HepG2 (cell line): ENCODE results near the gene RDH12. TPM values are rescaled to one million over a fixed set of nuclear protein-coding genes. Genes with fewer than 3 reads are reported as not detected.

Experiments used
- AHR ChIP-seq: IDR thresholded peaks from 2 replicates; pipeline ENCODE4 v1.6.1; 2018; ENCODE audit warnings: missing genetic modification reagents, missing compliant biosample characterization
- CREM ChIP-seq, 2 experiments: sonication (generic) in 1 of 2; formaldehyde crosslinking in 1 of 2; IDR thresholded peaks; 2 replicates each; pipeline versions ENCODE4 v1.4.0 to v1.6.1; 2016 to 2020; ENCODE audit warnings: antibody characterized with exemption in 1 of 2, mild to moderate bottlenecking in 1 of 2, missing genetic modification reagents in 1 of 2
- FOXC1 ChIP-seq: sonication (generic); formaldehyde crosslinking; IDR thresholded peaks from 2 replicates; pipeline ENCODE4 v1.8.0; 2022; ENCODE audit warnings: mild to moderate bottlenecking, missing genetic modification reagents, borderline replicate concordance
- MIER2 ChIP-seq: IDR thresholded peaks from 2 replicates; pipeline ENCODE4 v1.6.1; 2016; ENCODE audit warnings: missing biosample characterization, missing genetic modification reagents
- MTA3 ChIP-seq: sonication (generic); formaldehyde crosslinking; IDR thresholded peaks from 2 replicates; pipeline ENCODE4 v1.4.0; 2020; ENCODE audit warnings: missing genetic modification reagents
- PLSCR1 ChIP-seq: sonication (generic); formaldehyde crosslinking; IDR thresholded peaks from 2 replicates; pipeline ENCODE4 v1.5.0; 2020; ENCODE audit warnings: missing genetic modification reagents, mild to moderate bottlenecking, borderline replicate concordance
- SMARCE1 ChIP-seq: fragments of 450-650 bp; IDR thresholded peaks from 2 replicates; pipeline ENCODE4 v1.6.1; 2017; ENCODE audit warnings: borderline replicate concordance
- SP2 ChIP-seq: sonication (generic); formaldehyde crosslinking; IDR thresholded peaks from 2 replicates; pipeline ENCODE4 v1.5.1; 2020; ENCODE audit warnings: mild to moderate bottlenecking, missing genetic modification reagents
- TBP ChIP-seq: sonication (generic); formaldehyde crosslinking; IDR thresholded peaks from 2 replicates; pipeline ENCODE4 v1.5.0; 2020; ENCODE audit warnings: missing genetic modification reagents
- ZFP36L2 ChIP-seq: sonication (generic); formaldehyde crosslinking; IDR thresholded peaks from 2 replicates; pipeline ENCODE4 v1.4.0; 2020; ENCODE audit warnings: missing genetic modification reagents
- ZNF296 ChIP-seq: sonication (generic); formaldehyde crosslinking; conservative IDR thresholded peaks from 2 replicates; pipeline ENCODE4 v1.5.0; 2020; ENCODE audit warnings: mild to moderate bottlenecking, missing genetic modification reagents
- ZNF747 ChIP-seq: sonication (generic); formaldehyde crosslinking; IDR thresholded peaks from 2 replicates; pipeline ENCODE4 v1.8.1; 2023; ENCODE audit warnings: missing genetic modification reagents, mild to moderate bottlenecking, borderline replicate concordance
- ZNF749 ChIP-seq: sonication (generic); formaldehyde crosslinking; IDR thresholded peaks from 2 replicates; pipeline ENCODE4 v1.8.0; 2022; ENCODE audit warnings: mild to moderate bottlenecking, missing genetic modification reagents, moderate library complexity, borderline replicate concordance
- ZNF782 ChIP-seq: sonication (generic); formaldehyde crosslinking; IDR thresholded peaks from 2 replicates; pipeline ENCODE4 v1.4.0; 2020; ENCODE audit warnings: missing genetic modification reagents, mild to moderate bottlenecking, borderline replicate concordance
- polyA plus RNA-seq, 8 experiments: library from polyadenylated mRNA; depleted of rRNA in 3 of 8; stranded (reverse) in 7 of 8; unstranded in 1 of 8; fragments of >200 nt; fragmentation: Illumina TruSeq in 4 of 8; extraction: Trizol in 4 of 8; gene quantifications; 2 replicates each; pipeline versions ENCODE4 v1.2.1 to v1.2.3, GENCODE V29; 2011 to 2016; ENCODE audit warnings: low read depth in 4 of 8, missing spikeins in 1 of 8, mixed read lengths in 1 of 8; ENCODE audit not compliant: insufficient read depth in 1 of 8
- total RNA-seq, 5 experiments: library from RNA; depleted of rRNA; stranded (reverse); fragments of >200 nt; fragmentation: Illumina TruSeq; extraction: Trizol; gene quantifications; 2 replicates each; pipeline ENCODE4 v1.2.3, GENCODE V29; 2016; ENCODE audit warnings: low read depth in 1 of 5
- TF ChIP-seq, protein P1 (sequence below): conservative IDR thresholded peaks from 2 replicates; pipeline ENCODE4 v1.6.1; 2018; ENCODE audit warnings: missing genetic modification reagents
- TF ChIP-seq, protein P2 (sequence below): IDR thresholded peaks from 2 replicates; pipeline ENCODE4 v1.6.1; 2018; ENCODE audit warnings: missing genetic modification reagents, mild to moderate bottlenecking, missing compliant biosample characterization
- TF ChIP-seq, protein P3 (sequence below): sonication (generic); formaldehyde crosslinking; IDR thresholded peaks from 2 replicates; pipeline ENCODE4 v1.4.0; 2020; ENCODE audit warnings: missing genetic modification reagents
- TF ChIP-seq, protein P4 (sequence below): sonication (generic); formaldehyde crosslinking; IDR thresholded peaks from 2 replicates; pipeline ENCODE4 v1.4.0; 2020; ENCODE audit warnings: mild to moderate bottlenecking, missing genetic modification reagents, borderline replicate concordance

Gene RDH12
- total and polyA plus RNA-seq, 2 of the 13 experiments (the other 11 are each of a cell fraction or from before 2014, with no cell fraction given) = 1.6 to 2.1 TPM

DNA sequence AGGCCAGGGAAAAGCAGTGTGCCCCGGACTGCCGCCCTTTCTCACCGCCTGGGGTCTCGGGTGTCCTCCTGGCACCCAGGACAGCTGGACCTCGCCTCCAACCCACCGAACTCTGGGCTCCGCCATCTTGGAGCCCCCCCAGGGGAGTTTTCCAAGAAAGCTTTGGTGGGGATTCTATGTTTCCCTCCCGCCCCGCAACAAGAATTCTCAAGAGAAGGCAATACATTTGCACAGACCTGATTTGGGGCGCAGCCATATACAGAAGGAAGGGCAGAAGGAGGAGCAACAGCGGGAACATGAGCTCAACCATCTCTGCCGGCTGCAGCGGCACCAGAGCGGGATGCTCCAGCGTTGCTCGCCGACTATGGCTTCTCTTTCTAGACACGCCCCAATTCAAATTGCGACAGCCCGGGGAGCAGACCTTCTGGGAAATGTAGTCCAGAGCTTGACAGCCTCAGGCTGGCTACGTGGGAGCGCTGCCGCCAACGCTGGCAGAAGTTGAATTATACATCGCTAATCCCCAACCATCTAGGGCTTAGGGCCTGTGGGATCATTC, 6.2 kb upstream of the RDH12 start, which contains the start of gene RDH11 (continued):
- TF ChIP-seq, protein P1, sequence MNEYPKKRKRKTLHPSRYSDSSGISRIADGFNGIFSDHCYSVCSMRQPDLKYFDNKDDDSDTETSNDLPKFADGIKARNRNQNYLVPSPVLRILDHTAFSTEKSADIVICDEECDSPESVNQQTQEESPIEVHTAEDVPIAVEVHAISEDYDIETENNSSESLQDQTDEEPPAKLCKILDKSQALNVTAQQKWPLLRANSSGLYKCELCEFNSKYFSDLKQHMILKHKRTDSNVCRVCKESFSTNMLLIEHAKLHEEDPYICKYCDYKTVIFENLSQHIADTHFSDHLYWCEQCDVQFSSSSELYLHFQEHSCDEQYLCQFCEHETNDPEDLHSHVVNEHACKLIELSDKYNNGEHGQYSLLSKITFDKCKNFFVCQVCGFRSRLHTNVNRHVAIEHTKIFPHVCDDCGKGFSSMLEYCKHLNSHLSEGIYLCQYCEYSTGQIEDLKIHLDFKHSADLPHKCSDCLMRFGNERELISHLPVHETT (CRISPR knock-in tag) = no peak
- TF ChIP-seq AHR (CRISPR knock-in tag) (no peak), ZFP36L2 (no peak), ZNF296 (CRISPR knock-in tag) (no peak), ZNF782 (CRISPR knock-in tag) (no peak), FOXC1 (CRISPR knock-in tag) (peak; percentile 67; the same call in 1 of the 2 replicates), SP2 (CRISPR knock-in tag) (no peak), CREM (IDR thresholded peaks at IDR 0.05) (peak; percentile 81), CREM (CRISPR knock-in tag; IDR thresholded peaks at IDR 0.05) (no peak), MTA3 (no peak), TBP (CRISPR knock-in tag) (no peak), ZNF747 (CRISPR knock-in tag) (no peak), MIER2 (CRISPR knock-in tag) (no peak), PLSCR1 (CRISPR knock-in tag) (no peak), SMARCE1 (no peak), ZNF749 (CRISPR knock-in tag) (no peak)
- TF ChIP-seq, protein P2, sequence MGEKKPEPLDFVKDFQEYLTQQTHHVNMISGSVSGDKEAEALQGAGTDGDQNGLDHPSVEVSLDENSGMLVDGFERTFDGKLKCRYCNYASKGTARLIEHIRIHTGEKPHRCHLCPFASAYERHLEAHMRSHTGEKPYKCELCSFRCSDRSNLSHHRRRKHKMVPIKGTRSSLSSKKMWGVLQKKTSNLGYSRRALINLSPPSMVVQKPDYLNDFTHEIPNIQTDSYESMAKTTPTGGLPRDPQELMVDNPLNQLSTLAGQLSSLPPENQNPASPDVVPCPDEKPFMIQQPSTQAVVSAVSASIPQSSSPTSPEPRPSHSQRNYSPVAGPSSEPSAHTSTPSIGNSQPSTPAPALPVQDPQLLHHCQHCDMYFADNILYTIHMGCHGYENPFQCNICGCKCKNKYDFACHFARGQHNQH (CRISPR knock-in tag) = no peak; the same call in 1 of the 2 replicates
- TF ChIP-seq, protein P3, sequence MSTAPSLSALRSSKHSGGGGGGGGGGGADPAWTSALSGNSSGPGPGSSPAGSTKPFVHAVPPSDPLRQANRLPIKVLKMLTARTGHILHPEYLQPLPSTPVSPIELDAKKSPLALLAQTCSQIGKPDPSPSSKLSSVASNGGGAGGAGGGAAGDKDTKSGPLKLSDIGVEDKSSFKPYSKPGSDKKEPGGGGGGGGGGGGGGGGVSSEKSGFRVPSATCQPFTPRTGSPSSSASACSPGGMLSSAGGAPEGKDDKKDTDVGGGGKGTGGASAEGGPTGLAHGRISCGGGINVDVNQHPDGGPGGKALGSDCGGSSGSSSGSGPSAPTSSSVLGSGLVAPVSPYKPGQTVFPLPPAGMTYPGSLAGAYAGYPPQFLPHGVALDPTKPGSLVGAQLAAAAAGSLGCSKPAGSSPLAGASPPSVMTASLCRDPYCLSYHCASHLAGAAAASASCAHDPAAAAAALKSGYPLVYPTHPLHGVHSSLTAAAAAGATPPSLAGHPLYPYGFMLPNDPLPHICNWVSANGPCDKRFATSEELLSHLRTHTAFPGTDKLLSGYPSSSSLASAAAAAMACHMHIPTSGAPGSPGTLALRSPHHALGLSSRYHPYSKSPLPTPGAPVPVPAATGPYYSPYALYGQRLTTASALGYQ (CRISPR knock-in tag) = no peak
- TF ChIP-seq, protein P4, sequence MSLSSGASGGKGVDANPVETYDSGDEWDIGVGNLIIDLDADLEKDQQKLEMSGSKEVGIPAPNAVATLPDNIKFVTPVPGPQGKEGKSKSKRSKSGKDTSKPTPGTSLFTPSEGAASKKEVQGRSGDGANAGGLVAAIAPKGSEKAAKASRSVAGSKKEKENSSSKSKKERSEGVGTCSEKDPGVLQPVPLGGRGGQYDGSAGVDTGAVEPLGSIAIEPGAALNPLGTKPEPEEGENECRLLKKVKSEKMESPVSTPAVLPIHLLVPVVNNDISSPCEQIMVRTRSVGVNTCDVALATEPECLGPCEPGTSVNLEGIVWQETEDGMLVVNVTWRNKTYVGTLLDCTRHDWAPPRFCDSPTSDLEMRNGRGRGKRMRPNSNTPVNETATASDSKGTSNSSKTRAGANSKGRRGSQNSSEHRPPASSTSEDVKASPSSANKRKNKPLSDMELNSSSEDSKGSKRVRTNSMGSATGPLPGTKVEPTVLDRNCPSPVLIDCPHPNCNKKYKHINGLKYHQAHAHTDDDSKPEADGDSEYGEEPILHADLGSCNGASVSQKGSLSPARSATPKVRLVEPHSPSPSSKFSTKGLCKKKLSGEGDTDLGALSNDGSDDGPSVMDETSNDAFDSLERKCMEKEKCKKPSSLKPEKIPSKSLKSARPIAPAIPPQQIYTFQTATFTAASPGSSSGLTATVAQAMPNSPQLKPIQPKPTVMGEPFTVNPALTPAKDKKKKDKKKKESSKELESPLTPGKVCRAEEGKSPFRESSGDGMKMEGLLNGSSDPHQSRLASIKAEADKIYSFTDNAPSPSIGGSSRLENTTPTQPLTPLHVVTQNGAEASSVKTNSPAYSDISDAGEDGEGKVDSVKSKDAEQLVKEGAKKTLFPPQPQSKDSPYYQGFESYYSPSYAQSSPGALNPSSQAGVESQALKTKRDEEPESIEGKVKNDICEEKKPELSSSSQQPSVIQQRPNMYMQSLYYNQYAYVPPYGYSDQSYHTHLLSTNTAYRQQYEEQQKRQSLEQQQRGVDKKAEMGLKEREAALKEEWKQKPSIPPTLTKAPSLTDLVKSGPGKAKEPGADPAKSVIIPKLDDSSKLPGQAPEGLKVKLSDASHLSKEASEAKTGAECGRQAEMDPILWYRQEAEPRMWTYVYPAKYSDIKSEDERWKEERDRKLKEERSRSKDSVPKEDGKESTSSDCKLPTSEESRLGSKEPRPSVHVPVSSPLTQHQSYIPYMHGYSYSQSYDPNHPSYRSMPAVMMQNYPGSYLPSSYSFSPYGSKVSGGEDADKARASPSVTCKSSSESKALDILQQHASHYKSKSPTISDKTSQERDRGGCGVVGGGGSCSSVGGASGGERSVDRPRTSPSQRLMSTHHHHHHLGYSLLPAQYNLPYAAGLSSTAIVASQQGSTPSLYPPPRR = no peak; the same call in 1 of the 2 replicates
- TF ChIP-seq, all 625 proteins: peak for 143
